Urinary bladder (tissue), 4 donors: ENCODE data around the gene KRT80. TPM values are rescaled to one million over a fixed set of nuclear protein-coding genes. Genes with fewer than 3 reads are reported as not detected.
A peak's percentile ranks its signal among the peaks of the same experiment; 100 is the strongest.
"Not testable (repeated sequence)": the region's sequence is repeated elsewhere in the genome, so short reads cannot be mapped to it uniquely, and the experiment has no call there.

Experiments used
- DNase-seq: peaks from one replicate; pipeline ENCODE4 v3.0.0-alpha.2; 2015; ENCODE audit errors: extremely low spot score
- H3K27ac ChIP-seq: one replicate; pipeline ENCODE4 v1.5.1; 2013; ENCODE audit warnings: low read depth, mild to moderate bottlenecking, moderate library complexity
- H3K36me3 ChIP-seq: one replicate; pipeline ENCODE4 v1.6.1; 2013; ENCODE audit warnings: mild to moderate bottlenecking, moderate library complexity; ENCODE audit not compliant: insufficient read depth
- H3K4me1 ChIP-seq: one replicate; pipeline ENCODE4 v1.6.1; 2013; ENCODE audit warnings: mild to moderate bottlenecking, moderate library complexity; ENCODE audit not compliant: insufficient read depth
- H3K4me3 ChIP-seq: one replicate; pipeline ENCODE4 v1.5.1; 2013; ENCODE audit warnings: low read depth, low read length
- WGBS: extraction: QIAGEN DNeasy Blood & Tissue Kit; methylation state at CpG from one replicate; pipeline ENCODE4 v1.1.7; 2013; 5-methylcytosine and 5-hydroxymethylcytosine counted together
- polyA plus RNA-seq: library from polyadenylated mRNA; stranded (reverse); fragments of 200-250 nt; gene quantifications from one replicate; pipeline ENCODE4 v1.2.3, GENCODE V29; 2013
- total RNA-seq: library from RNA; depleted of rRNA; stranded (reverse); fragments of >200 nt; gene quantifications from one replicate; pipeline ENCODE4 v1.2.3, GENCODE V29; 2014
- donor health status: healthy with polysubstance abuse.
- donor health status: healthy.

Gene KRT80
- 1.7 TPM for total RNA-seq
- 3.0 TPM for polyA plus RNA-seq

DNA sequence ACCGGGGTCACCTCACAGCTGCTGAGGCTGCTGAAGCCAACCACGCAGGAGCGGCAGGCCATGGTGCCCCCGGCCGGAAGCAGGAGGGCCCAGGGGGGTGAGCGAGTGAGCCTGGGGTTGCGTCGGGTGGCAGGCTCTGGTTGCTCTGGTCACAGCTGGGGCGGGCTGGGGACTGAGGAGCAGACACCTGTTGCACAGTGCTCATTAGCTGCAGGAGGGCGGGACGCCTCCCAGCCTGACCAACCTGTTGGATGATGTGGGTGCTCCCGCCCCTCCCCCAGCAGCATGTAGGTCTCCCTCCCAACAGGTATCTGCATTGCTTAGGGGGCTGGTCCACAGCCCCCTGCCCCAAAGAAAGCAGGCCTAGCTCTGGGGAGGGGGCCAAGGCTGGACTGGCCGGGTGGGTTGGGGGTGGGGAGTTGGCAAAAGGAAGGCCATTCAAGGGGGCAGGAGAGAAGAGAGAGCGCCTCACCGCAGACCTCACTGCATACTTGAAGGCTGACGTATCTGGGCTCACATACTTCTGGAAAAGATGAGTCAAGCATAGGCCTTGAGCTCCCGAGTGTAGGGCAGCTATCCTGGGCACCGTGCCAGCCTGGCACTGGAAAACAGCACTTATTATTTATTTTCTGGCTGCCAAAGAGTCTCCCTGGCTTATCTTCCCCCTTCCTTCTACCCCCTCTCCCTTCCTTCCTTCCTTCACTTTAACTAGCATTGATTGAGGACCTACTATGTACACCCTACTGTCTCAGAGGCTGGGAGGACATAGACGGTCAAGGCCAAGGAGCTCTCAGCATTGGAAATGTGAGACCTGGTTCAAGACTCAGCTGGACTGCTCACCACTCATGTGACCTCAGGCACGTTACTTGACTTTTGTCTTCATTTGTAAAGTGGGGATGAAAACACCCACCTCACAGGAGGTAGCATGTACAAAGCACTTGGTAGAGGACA, at the start of gene KRT80:
TSS of gene KRT80 (minus strand) at position 174 of the 951 bp plus-strand sequence. CDS start at position 62, 112 bp downstream.
- Histone ChIP-seq H3K27ac (no peak within 1 kb of the TSS), H3K36me3 (no peaks in the 10 kb centered on the region), H3K4me1 (no peaks in the 10 kb centered on the region), H3K4me3 (no peak within 1 kb of the TSS)
- peak; percentile 90 for DNase-seq
- WGBS: 62% methylated on average over 20 of the region's 20 CpGs

DNA sequence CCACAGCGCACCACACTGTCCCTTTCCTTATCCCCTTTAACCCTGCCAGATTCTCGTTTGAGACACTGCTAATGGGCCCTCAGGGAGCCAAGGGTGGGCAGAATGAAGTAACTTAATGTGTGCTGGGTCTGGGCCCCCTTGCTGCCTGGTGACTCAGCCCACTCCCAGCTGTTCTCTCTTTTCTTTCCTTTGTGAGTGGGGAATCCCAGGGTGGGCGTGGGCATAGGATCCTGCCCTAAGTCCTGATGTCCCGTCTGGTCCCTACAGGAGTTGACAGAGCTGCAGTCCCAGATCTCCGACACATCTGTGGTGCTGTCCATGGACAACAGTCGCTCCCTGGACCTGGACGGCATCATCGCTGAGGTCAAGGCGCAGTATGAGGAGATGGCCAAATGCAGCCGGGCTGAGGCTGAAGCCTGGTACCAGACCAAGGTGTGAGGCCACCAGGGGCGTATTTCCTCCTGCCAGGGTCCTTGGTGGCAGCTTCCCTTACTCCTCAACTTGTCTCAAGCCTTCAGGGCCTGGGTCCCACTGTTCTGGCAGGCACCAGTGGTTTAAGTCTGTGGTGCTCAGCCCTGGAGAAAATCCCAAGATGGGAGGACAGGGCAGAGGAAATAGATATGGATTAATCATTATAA, 49.5 kb upstream of the KRT80 start:
- no peak overlapping the region for H3K27ac ChIP-seq
- no peaks in the 10 kb centered on the region for H3K4me1 ChIP-seq
- H3K4me3 ChIP-seq: no peak overlapping the region
- no peaks in the 10 kb centered on the region for H3K36me3 ChIP-seq
- 87% methylated on average over 11 of the region's 11 CpGs for WGBS
- DNase-seq: no peak

DNA sequence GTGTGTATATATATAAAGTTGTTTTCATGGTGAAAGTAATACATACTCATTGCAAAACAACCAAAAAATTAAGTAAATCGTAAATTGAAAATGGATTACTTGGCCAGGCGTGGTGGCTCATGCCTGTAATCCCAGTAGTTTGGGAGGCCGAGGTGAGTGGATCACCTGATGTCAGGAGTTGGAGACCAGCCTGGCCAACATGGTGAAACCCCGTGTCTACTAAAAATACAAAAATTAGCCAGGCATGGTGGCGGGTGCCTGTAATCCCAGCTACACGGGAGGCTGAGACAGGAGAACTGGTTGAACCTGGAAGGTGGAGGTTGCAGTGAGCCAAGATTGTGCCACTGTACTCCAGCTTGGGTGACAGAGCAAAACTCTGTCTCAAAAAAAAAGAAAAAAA, 48.4 kb upstream of the KRT80 start:
- H3K36me3 ChIP-seq, H3K27ac ChIP-seq, H3K4me3 ChIP-seq, H3K4me1 ChIP-seq, DNase-seq: not testable (repeated sequence)
- WGBS: 84% methylated on average over 6 of the region's 6 CpGs

DNA sequence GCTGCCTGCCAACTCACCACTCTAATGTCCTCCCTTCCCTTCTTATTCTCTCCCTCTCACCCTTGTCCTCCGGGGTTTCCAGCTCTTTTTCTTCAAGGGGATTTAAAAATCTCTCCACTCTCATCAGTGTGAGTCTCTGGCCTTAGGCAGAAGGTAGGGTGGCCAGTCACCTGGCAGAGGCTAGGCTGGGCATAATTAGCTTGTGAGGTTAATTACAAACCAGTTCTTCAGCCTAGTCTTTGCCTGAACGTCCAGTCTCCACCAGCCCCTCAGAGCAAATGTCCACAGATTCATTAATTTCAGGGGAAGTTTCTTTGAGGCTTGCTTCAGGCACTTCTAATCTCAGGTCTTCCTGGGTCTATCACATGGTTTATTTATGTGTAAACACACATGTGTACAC, 48.0 kb upstream of the KRT80 start:
- no peak overlapping the region for H3K27ac ChIP-seq
- 68% methylated on average over 2 of the region's 2 CpGs for WGBS
- DNase-seq: no peak

DNA sequence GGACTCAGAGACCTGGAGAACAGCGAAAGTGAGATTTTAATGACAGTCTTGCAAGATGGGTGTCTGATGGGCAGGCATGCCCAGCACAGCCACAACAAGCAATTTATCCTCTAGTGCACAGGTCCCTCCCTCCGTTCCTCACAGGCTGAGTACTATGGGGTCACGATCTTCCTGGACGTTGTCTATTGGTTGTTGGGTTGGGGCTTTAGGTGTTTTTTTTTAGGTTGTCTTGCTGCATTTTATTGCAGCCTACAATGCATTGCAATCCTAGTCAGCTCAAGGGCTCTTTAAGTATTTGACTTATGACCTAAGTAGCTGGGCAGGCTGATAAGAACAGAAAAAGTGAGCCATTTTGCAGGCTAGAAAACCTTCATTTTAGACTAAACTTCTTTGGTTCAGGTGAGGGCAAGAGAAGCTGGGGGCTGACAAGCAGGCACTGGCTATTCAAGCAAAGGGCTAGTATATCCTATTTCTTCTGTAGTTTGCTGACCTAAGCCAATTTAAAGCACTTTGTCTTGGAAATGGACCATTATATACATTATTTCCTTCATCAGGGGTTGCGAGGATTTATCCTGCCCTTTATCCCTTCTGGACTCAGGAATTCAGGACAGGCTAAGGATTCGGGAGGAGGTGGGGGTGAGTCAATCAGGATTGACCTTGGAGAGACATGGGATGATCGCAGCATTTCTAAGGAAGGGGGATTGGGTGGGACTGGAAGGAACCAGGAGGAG, 47.3 kb upstream of the KRT80 start:
- DNase-seq: no peak
- WGBS: 79% methylated on average over 7 of the region's 7 CpGs

More for the DNA sequence above, 48.0 kb upstream of the KRT80 start:
- no peaks in the 10 kb centered on the region for H3K4me1 ChIP-seq
- no peaks in the 10 kb centered on the region for H3K36me3 ChIP-seq
- no peak overlapping the region for H3K4me3 ChIP-seq

DNA sequence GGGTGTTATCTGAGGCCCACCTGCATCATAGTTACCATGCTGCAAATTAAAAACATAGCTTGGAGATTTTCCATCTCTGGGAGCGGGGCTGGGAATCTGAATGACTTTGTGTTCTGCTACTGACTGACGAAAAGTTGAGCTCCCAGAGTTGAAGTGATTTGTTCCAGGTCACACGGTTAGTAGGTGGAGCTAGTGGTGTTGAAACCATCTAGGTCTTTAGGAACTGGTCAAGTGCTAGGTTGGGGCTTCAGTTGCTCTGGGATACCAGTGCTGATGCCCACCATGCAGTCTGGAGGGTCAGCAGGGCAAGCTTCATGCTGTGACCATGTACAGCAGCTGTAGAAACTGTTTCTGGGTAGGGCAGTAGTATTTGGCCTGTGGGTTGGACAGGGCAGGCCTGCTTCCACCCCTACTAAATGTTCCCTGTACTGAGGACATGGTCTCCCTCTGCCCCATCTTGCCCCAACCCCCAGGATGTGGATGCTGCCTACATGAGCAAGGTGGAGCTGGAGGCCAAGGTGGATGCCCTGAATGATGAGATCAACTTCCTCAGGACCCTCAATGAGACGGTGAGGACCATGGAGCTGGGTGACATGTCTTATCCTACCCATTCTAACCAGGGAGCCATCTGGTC, 46.5 kb upstream of the KRT80 start:
- H3K36me3 ChIP-seq: no peaks in the 10 kb centered on the region
- WGBS: 92% methylated on average over 4 of the region's 4 CpGs
- no peaks in the 10 kb centered on the region for H3K4me1 ChIP-seq
- H3K27ac ChIP-seq: no peak overlapping the region
- H3K4me3 ChIP-seq: no peak overlapping the region
- no peak for DNase-seq

More for the DNA sequence above, 47.3 kb upstream of the KRT80 start:
- H3K27ac ChIP-seq: no peak overlapping the region
- H3K36me3 ChIP-seq: no peaks in the 10 kb centered on the region
- H3K4me1 ChIP-seq: no peaks in the 10 kb centered on the region
- H3K4me3 ChIP-seq: no peak overlapping the region

DNA sequence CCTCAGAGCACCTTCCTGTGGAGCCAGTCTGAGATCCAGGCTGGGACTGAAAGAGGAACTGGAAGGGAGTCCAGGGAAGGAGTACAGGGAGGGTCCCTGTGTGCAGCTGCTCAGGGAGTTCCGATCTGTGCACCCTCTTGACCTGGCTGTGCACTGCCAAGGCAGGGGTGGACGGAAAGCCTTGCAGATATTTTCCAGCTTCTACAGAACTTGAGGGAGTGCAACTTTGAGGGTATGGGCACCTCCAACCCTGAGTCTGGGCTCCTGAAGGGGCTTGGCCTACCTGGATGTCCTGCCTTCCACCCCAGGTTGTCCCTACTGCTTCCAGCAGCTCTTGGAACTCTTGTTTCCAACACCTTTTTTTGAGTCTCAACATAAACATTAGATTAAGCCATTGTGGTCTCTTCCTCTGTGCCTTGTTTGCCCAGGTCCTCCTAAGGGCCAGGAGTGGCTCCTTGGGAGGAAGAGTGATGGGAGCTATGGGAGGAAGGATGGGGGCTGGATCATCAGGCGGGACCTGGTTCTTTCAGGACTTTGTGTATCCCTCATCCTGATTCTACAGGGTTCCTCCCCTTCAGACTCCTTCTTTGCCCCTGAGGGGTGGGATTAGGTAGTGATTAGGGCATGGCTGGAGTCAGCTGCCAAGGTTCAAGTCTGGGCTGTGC, 44.7 kb upstream of the KRT80 start:
- no peak overlapping the region for H3K27ac ChIP-seq

DNA sequence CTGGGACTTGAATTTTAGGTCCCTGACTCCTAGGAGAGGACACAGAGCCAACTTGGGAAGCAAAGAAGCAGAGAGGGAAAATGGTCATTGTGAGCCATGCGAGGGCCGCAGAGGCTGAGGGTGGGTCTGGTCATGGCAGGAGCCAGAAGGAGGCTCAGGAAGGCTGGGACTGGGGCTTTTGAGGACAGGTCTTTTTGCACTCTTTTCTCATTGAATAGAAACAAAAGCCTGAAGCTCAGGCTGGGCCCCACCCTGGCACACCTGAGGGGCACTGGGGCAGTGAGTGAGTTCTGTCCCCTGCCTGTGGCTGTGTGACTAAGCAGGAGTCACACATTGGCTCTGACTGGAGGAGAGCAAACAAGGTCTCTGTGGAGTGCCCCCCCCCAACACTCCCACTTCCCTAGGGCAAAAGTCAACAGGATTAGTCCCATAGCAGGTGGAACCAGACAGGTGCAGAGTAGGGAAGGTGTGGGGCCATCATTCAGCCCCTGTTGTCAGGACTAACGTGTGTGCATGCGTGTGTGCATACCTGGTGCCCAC, 44.1 kb upstream of the KRT80 start:
- DNase-seq: no peak
- 72% methylated on average over 4 of the region's 4 CpGs for WGBS
- Histone ChIP-seq H3K4me3 (no peak overlapping the region), H3K36me3 (no peaks in the 10 kb centered on the region), H3K27ac (peak overlapping the region; percentile 40), H3K4me1 (no peaks in the 10 kb centered on the region)

More for the DNA sequence above, 44.7 kb upstream of the KRT80 start:
- Histone ChIP-seq H3K4me1 (no peaks in the 10 kb centered on the region), H3K4me3 (no peak overlapping the region), H3K36me3 (no peaks in the 10 kb centered on the region)
- 77% methylated on average over 3 of the region's 3 CpGs for WGBS
- DNase-seq: no peak

DNA sequence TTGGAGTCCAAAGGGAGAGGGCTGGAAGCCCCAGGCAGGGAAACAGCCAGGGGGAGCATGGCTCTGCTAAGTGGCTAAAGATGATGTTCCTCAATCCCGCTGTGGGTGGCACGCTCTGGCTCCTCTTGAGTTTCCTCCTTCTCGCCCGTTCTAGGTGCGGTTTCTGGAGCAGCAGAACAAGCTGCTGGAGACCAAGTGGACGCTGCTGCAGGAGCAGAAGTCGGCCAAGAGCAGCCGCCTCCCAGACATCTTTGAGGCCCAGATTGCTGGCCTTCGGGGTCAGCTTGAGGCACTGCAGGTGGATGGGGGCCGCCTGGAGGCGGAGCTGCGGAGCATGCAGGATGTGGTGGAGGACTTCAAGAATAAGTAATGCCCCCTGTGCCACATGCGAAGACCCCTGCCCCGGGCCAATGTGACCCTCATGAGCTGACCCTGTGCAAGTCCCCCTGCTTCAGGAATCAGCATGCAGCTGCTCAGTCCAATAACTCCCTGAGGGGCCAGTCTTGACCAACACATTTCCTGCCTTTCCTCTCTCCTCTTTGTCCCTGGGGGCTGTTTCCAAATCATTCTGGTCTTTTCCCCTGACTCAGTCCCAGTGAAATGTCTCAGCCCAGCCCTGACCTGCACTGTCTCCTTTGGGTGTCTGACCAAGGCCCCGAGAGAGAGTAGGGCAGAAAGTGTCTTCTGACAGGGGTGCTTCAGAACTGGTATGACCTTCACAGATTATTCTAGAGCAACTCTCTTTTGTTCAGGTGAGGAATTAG, 43.4 kb upstream of the KRT80 start:
- Histone ChIP-seq H3K4me1 (no peaks in the 10 kb centered on the region), H3K27ac (peak overlapping the region; percentile 40)
- WGBS: 90% methylated on average over 15 of the region's 15 CpGs

DNA sequence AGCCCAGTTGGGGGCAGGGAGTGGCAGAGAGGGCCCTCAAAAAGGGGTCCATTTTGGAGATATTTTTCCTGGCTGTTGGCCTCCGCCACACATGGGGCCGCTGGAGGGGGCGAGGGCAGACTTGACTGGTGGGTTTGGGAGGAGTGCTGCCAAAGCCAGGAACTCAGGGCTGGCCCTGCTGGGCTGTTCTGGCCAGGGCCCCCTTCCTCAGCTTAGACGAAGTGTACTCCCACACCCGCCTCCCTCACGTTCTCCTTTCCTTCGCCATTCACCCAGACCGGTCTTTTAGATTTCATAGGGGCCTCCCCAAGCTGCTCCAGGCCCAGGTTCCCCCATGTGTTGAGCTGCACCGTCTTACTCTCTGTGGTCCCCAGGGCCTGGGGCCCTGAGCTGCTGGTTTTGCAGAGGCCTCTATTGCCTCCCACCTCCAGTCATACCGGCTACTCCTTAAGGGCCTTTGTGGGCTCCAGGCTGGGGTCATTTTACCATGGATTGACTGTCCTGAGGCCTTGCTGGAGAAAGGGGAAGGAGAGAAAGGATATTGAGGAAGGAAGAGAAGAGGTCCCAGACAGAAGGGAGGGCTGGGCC, 42.5 kb upstream of the KRT80 start:
- WGBS: 80% methylated on average over 10 of the region's 10 CpGs
- no peak overlapping the region for H3K27ac ChIP-seq
- H3K4me1 ChIP-seq: no peaks in the 10 kb centered on the region
- no peaks in the 10 kb centered on the region for H3K36me3 ChIP-seq
- DNase-seq: no peak
- peak overlapping the region; percentile 14 for H3K4me3 ChIP-seq

More for the DNA sequence above, 43.4 kb upstream of the KRT80 start:
- Histone ChIP-seq H3K36me3 (no peaks in the 10 kb centered on the region), H3K4me3 (no peak overlapping the region)
- no peak for DNase-seq

DNA sequence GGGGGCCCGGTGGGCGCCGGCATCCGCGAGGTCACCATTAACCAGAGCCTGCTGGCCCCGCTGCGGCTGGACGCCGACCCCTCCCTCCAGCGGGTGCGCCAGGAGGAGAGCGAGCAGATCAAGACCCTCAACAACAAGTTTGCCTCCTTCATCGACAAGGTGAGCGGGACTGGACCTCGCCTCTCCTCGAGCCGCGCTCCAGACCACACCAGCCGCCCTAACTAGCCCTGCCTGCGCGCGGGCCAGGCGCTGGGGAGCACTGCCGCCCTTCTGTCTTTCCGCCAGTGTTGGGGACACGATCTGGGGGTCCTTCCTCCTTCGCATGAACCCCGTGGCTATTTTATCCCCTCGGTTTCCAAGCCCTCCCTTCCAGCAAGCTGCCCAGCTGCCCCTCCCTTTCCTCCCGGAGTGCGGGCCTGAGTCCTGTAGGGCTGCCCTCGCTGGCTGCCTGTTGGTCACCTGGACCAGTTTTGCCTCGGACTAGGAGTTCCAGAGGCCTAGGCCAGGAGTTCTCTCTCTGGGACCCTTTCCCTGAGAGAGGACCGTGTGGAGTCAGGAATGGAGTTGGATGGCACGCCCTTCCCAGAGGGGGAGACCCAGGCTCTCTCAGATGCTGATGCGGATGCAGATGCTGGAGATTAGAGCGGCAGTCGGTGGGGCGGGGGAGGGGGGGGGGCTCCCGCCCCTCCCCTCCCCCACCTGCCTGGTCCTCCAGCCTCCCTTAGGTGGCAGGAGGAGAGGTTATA, 41.8 kb upstream of the KRT80 start:
- 17% methylated on average over 40 of the region's 40 CpGs for WGBS
- DNase-seq: no peak
- Histone ChIP-seq H3K4me3 (peak overlapping the region; percentile 10), H3K36me3 (no peaks in the 10 kb centered on the region), H3K4me1 (no peaks in the 10 kb centered on the region), H3K27ac (peak overlapping the region; percentile 39)
